Panc1 (cell line): ENCODE measurements around the gene SLAMF7. TPM values are rescaled to one million over a fixed set of nuclear protein-coding genes. Genes with fewer than 3 reads are reported as not detected.
"Not testable (repeated sequence)": the region's sequence is repeated elsewhere in the genome, so short reads cannot be mapped to it uniquely, and the experiment has no call there.

Experiments
- ATAC-seq: fragments of 200-7000 bp; cut with Tn5 transposase; 2 replicates; pipeline ENCODE4 v1.9.1; 2020; ENCODE audit warnings: mild to moderate bottlenecking, moderate library complexity
- BruUV-seq: library from RNA; stranded (reverse); fragments of 400-500 nt; replicated peaks from 2 replicates; lab custom pipeline; 2021; lab: Mats Ljungman, UMichigan
- CTCF ChIA-PET: fragments of 300-600 bp; sonication (Branson Sonifier 250); formaldehyde crosslinking; loops from one replicate; lab custom pipeline; 2022; ENCODE audit warnings: antibody characterized with exemption; lab: Charles Lee
- POLR2A ChIA-PET: fragments of 300-600 bp; sonication (Branson Sonifier 250); formaldehyde crosslinking; loops from one replicate; lab custom pipeline; 2022; ENCODE audit warnings: antibody characterized with exemption; lab: Charles Lee
- DNase-seq: peaks from one replicate; pipeline ENCODE4 v3.0.0-alpha.2; 2010; ENCODE audit warnings: low read depth, low spot score
- H3K27ac ChIP-seq: 2 replicates; pipeline ENCODE4 v1.5.1; 2011; ENCODE audit warnings: mild to moderate bottlenecking, low read length, inconsistent platforms
- H3K27me3 ChIP-seq: fragments of 200-500 bp; sonication (Bioruptor generic); 2 replicates; pipeline ENCODE4 v1.6.0; 2014; ENCODE audit warnings: low read length, inconsistent platforms; ENCODE audit not compliant: control insufficient read depth, insufficient read depth
- H3K36me3 ChIP-seq: fragments of 200-500 bp; sonication (Bioruptor generic); 2 replicates; pipeline ENCODE4 v1.5.1; 2014; ENCODE audit warnings: inconsistent platforms, mild to moderate bottlenecking, low read length, moderate library complexity; ENCODE audit not compliant: control insufficient read depth, insufficient read depth
- H3K4me1 ChIP-seq: 2 replicates; pipeline ENCODE4 v1.5.1; 2011; ENCODE audit warnings: inconsistent platforms, mild to moderate bottlenecking, low read length, moderate library complexity; ENCODE audit not compliant: control insufficient read depth, insufficient read depth
- H3K4me3 ChIP-seq, 2 experiments: 2 replicates each; pipeline ENCODE4 v1.5.1; 2011 to 2012; ENCODE audit warnings: low read depth in 2 of 2, low read length in 2 of 2, mild to moderate bottlenecking in 2 of 2, inconsistent platforms in 1 of 2, moderate library complexity in 1 of 2
- H3K9me3 ChIP-seq: fragments of 200-500 bp; sonication (Bioruptor generic); 2 replicates; pipeline ENCODE4 v1.5.1; 2014; ENCODE audit warnings: low read depth, mild to moderate bottlenecking, inconsistent platforms, low read length, moderate library complexity; ENCODE audit not compliant: control insufficient read depth, insufficient read depth
- POLR2AphosphoS5 ChIP-seq: IDR thresholded peaks from 2 replicates; pipeline ENCODE4 v1.6.1; 2012; ENCODE audit warnings: mild to moderate bottlenecking, low read depth, low read length, moderate library complexity
- SIN3A ChIP-seq: IDR thresholded peaks from 2 replicates; pipeline ENCODE4 v1.6.1; 2012; ENCODE audit warnings: low read depth, mild to moderate bottlenecking, low read length, moderate library complexity, borderline replicate concordance; ENCODE audit not compliant: insufficient read depth
- TCF7L2 ChIP-seq: IDR thresholded peaks from 2 replicates; pipeline ENCODE4 v1.6.1; 2011; ENCODE audit warnings: mild to moderate bottlenecking, low read depth, low read length, inconsistent platforms
- in situ Hi-C: cut with HindIII; loops from 2 replicates; pipeline ENCODE4 v1.10.0; 2016; ENCODE audit warnings: low sequenced_read_pairs, low pct_unique_long_range_greater_than_20kb
- intact Hi-C: fragments of 100-400 bp; cut with micrococcal nuclease; formaldehyde crosslinking; loops from one replicate; pipeline ENCODE4 v1.10.0; 2022; ENCODE audit not compliant: unreplicated experiment
- total RNA-seq: library from RNA; stranded (reverse); gene quantifications from one replicate; pipeline ENCODE4 v1.2.1, GENCODE V29; 2021; ENCODE audit not compliant: unreplicated experiment
- TF ChIP-seq, protein P1 (sequence below): fragments of 450-650 bp; IDR thresholded peaks from 2 replicates; pipeline ENCODE4 v1.5.1; 2017; ENCODE audit warnings: mild to moderate bottlenecking
- TF ChIP-seq, protein P2 (sequence below), 2 experiments: IDR thresholded peaks; 2 replicates each; pipeline ENCODE4 v1.6.1; 2011 to 2012; ENCODE audit warnings: low read depth in 2 of 2, control low read depth in 1 of 2, low read length in 1 of 2, mild to moderate bottlenecking in 1 of 2, moderate library complexity in 1 of 2; ENCODE audit not compliant: insufficient read depth in 1 of 2

SLAMF7 gene
- total RNA-seq, 1 experiment from 2014 or later, result 0.21 TPM

DNA sequence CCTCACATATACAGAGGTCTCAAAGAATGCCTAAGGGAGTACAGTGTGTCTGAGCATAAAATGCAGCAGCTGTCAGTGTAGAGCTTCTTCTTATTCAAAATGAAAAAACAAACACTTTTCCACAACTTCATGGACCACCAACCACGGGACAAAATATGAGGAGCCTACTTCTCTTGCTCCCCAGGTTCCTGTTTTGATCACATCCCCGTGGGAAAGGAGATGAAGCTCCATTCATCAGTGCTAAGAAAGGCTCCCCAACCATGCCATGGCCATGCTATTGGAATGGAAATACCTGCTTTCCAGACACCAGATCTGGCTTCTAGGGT is 27.8 kb upstream of the SLAMF7 start:
- ATAC-seq (no peak), DNase-seq (no peak)
- Histone ChIP-seq H3K27me3 (peaks cover 13% of the 10 kb centered on the region), H3K36me3 (no peaks in the 10 kb centered on the region), H3K4me3 (no peak overlapping the region), H3K4me1 (no peaks in the 10 kb centered on the region), H3K27ac (no peak overlapping the region), H3K9me3 (no peaks in the 10 kb centered on the region)
- ChIA-PET POLR2A (interaction anchor here (0.7 kb wide), 1 partner anchor 261 kb away, joined by 3 read pairs; no protein-coding TSS in a partner anchor), CTCF (no interaction called here)
- in situ Hi-C loops (no loop called here), intact Hi-C loops (no loop called here)
- BruUV-seq, result no TSS peak
- TF ChIP-seq, protein P1, sequence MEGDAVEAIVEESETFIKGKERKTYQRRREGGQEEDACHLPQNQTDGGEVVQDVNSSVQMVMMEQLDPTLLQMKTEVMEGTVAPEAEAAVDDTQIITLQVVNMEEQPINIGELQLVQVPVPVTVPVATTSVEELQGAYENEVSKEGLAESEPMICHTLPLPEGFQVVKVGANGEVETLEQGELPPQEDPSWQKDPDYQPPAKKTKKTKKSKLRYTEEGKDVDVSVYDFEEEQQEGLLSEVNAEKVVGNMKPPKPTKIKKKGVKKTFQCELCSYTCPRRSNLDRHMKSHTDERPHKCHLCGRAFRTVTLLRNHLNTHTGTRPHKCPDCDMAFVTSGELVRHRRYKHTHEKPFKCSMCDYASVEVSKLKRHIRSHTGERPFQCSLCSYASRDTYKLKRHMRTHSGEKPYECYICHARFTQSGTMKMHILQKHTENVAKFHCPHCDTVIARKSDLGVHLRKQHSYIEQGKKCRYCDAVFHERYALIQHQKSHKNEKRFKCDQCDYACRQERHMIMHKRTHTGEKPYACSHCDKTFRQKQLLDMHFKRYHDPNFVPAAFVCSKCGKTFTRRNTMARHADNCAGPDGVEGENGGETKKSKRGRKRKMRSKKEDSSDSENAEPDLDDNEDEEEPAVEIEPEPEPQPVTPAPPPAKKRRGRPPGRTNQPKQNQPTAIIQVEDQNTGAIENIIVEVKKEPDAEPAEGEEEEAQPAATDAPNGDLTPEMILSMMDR, result no peak
- TF ChIP-seq, protein P2, sequence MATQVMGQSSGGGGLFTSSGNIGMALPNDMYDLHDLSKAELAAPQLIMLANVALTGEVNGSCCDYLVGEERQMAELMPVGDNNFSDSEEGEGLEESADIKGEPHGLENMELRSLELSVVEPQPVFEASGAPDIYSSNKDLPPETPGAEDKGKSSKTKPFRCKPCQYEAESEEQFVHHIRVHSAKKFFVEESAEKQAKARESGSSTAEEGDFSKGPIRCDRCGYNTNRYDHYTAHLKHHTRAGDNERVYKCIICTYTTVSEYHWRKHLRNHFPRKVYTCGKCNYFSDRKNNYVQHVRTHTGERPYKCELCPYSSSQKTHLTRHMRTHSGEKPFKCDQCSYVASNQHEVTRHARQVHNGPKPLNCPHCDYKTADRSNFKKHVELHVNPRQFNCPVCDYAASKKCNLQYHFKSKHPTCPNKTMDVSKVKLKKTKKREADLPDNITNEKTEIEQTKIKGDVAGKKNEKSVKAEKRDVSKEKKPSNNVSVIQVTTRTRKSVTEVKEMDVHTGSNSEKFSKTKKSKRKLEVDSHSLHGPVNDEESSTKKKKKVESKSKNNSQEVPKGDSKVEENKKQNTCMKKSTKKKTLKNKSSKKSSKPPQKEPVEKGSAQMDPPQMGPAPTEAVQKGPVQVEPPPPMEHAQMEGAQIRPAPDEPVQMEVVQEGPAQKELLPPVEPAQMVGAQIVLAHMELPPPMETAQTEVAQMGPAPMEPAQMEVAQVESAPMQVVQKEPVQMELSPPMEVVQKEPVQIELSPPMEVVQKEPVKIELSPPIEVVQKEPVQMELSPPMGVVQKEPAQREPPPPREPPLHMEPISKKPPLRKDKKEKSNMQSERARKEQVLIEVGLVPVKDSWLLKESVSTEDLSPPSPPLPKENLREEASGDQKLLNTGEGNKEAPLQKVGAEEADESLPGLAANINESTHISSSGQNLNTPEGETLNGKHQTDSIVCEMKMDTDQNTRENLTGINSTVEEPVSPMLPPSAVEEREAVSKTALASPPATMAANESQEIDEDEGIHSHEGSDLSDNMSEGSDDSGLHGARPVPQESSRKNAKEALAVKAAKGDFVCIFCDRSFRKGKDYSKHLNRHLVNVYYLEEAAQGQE (IDR thresholded peaks at IDR 0.05; ENCODE audit: insufficient read depth in 1 of 2, low read depth in 2 of 2, low read length in 1 of 2), result no peak
- TF ChIP-seq TCF7L2 (no peak), SIN3A (no peak), POLR2AphosphoS5 (no peak)

DNA sequence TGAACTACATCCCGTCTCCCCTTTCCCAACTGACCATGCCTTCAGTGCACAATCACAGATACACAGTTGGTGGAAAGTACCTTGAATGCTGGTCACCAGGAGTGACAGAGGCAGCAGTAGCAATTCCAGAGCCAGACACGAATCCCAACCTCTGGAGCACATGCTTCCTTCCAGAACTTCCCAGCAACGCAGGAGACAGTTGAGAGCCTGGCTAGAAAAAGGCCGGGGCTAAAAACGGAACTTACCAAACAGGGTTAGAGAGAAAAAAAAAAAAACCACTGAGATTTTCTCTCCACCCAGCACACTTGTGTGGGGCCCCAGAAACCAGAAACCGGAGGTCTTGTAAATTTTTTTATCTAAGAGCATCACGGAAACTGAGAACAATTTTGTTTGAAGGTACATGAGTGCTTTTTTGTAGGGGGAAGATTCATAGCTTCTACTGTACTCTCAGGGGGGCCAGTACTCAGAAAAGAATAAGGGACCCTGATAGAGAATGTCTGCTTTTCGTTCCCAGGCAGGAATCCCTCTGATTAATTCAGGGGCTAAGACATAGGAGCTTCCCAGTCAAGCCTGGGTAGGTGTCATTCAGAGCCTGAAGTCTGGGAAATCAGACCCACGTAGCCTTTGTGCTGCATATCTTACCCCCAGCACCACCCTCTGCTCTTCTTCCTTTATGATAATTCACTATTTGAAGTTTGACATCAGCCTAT is 27.3 kb upstream of the SLAMF7 start, which contains the start of gene CD48:
Gene CD48 (minus strand): TSS at position 221 of the 710 bp plus-strand sequence. CDS start 59 bp downstream, at position 162.
- no peaks in the 10 kb centered on the region for H3K9me3 ChIP-seq
- ChIA-PET POLR2A (interaction anchor here (0.7 kb wide), 1 partner anchor 261 kb away, joined by 3 read pairs; no protein-coding TSS in a partner anchor), CTCF (no interaction called here)
- ATAC-seq, result no peak
- no peak within 1 kb of the TSS for H3K27ac ChIP-seq
- DNase-seq, result no peak
- intact Hi-C loops, result no loop called here
- TF ChIP-seq, protein P2 (IDR thresholded peaks at IDR 0.05; ENCODE audit: insufficient read depth in 1 of 2, low read depth in 2 of 2, low read length in 1 of 2), result no peak
- H3K4me1 ChIP-seq, result no peaks in the 10 kb centered on the region
- no TSS peak for BruUV-seq
- peaks cover 9% of the 10 kb centered on the region for H3K27me3 ChIP-seq
- in situ Hi-C loops, result no loop called here
- H3K4me3 ChIP-seq, result no peak within 1 kb of the TSS
- H3K36me3 ChIP-seq, result no peaks in the 10 kb centered on the region

DNA sequence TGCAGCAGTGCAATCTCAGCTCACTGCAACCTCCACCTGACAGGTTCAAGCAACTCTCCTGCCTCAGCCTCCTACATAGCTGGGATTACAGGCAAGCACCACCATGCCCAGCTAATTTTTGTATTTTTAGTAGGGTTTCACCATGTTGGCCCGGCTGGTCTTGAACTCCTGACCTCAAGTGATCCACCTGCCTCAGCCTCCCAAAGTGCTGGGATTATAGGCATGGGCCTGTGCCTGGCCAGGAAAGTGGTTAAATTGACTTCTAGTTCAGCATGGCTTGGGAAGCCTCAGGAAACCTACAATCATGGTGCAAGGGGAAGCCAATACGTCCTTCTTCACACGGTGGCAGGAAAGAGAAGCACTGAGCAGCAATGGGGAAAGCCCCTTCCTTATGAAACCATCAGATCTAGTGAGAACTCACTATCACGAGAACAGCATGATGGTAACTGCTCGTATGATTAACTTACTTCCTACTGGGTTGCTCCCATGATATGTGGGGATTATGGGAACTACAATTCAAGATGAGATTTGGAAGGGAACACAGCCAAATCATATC is 26.4 kb upstream of the SLAMF7 start:
- ATAC-seq, H3K27ac ChIP-seq, H3K4me1 ChIP-seq, BruUV-seq, CTCF ChIA-PET, H3K9me3 ChIP-seq, H3K4me3 ChIP-seq, in situ Hi-C loops, H3K36me3 ChIP-seq, intact Hi-C loops, DNase-seq, H3K27me3 ChIP-seq: not testable (repeated sequence)
- POLR2A ChIA-PET, result interaction anchor here (0.6 kb wide), 1 partner anchor 1875 kb away, joined by 7 read pairs; no protein-coding TSS in a partner anchor
